Astrocyte (in vitro differentiated cells and primary cell): ENCODE results near the gene SERPINI1. TPM values are rescaled to one million over a fixed set of nuclear protein-coding genes. Genes with fewer than 3 reads are reported as not detected.

ENCODE experiments used
- DNase-seq: peaks from one replicate; pipeline ENCODE4 v3.0.0-alpha.2; 2010; ENCODE audit warnings: low read depth
- FAIRE-seq: peaks from 2 replicates; lab custom pipeline; 2011; peaks lifted over from hg19 to GRCh38; lab: Jason Lieb, UNC
- H2AFZ ChIP-seq: 2 replicates; pipeline ENCODE4 v1.6.0; 2012; ENCODE audit warnings: low read depth, low read length, inconsistent platforms
- H3K27ac ChIP-seq: 2 replicates; pipeline ENCODE4 v1.5.1; 2011; ENCODE audit warnings: low read depth, low read length, inconsistent platforms
- H3K27me3 ChIP-seq: 2 replicates; pipeline ENCODE4 v1.6.0; 2011; ENCODE audit warnings: low read length, inconsistent platforms; ENCODE audit not compliant: insufficient read depth
- H3K36me3 ChIP-seq: 2 replicates; pipeline ENCODE4 v1.5.1; 2011; ENCODE audit warnings: low read length, inconsistent platforms; ENCODE audit not compliant: insufficient read depth
- H3K4me1 ChIP-seq: 2 replicates; pipeline ENCODE4 v1.5.1; 2011; ENCODE audit warnings: low read length, inconsistent platforms; ENCODE audit not compliant: insufficient read depth
- H3K4me2 ChIP-seq: 2 replicates; pipeline ENCODE4 v1.6.0; 2012; ENCODE audit warnings: low read length, inconsistent platforms
- H3K4me3 ChIP-seq: 2 replicates; pipeline ENCODE4 v1.5.1; 2011; ENCODE audit warnings: low read depth, mild to moderate bottlenecking, low read length, inconsistent platforms; ENCODE audit not compliant: insufficient read depth
- H3K79me2 ChIP-seq: 2 replicates; pipeline ENCODE4 v1.6.0; 2012; ENCODE audit warnings: mild to moderate bottlenecking, low read length, inconsistent platforms; ENCODE audit not compliant: insufficient read depth
- H3K9ac ChIP-seq: 2 replicates; pipeline ENCODE4 v1.6.0; 2012; ENCODE audit warnings: mild to moderate bottlenecking, low read length, inconsistent platforms
- H3K9me3 ChIP-seq: 2 replicates; pipeline ENCODE4 v1.5.1; 2012; ENCODE audit warnings: low read depth, mild to moderate bottlenecking, low read length, inconsistent platforms; ENCODE audit not compliant: insufficient read depth
- H4K20me1 ChIP-seq: 2 replicates; pipeline ENCODE4 v1.6.0; 2012; ENCODE audit warnings: low read length, inconsistent platforms; ENCODE audit not compliant: insufficient read depth
- H3K27ac Mint-ChIP-seq: one replicate; pipeline ENCODE4 v1.8.0; 2021; ENCODE audit warnings: mild to moderate bottlenecking, mixed read lengths; ENCODE audit not compliant: unreplicated experiment
- H3K27me3 Mint-ChIP-seq: one replicate; pipeline ENCODE4 v1.8.0; 2021; ENCODE audit warnings: low read depth, mixed read lengths; ENCODE audit not compliant: unreplicated experiment
- H3K36me3 Mint-ChIP-seq: one replicate; pipeline ENCODE4 v1.8.0; 2021; ENCODE audit warnings: low read depth, mixed read lengths; ENCODE audit not compliant: unreplicated experiment
- H3K4me1 Mint-ChIP-seq: one replicate; pipeline ENCODE4 v1.8.0; 2021; ENCODE audit warnings: low read depth, mixed read lengths; ENCODE audit not compliant: unreplicated experiment
- H3K4me3 Mint-ChIP-seq: one replicate; pipeline ENCODE4 v1.8.0; 2021; ENCODE audit warnings: mild to moderate bottlenecking, moderate library complexity, mixed read lengths; ENCODE audit not compliant: unreplicated experiment
- H3K9me3 Mint-ChIP-seq: one replicate; pipeline ENCODE4 v1.8.0; 2021; ENCODE audit warnings: mild to moderate bottlenecking, mixed read lengths; ENCODE audit not compliant: unreplicated experiment
- CTCF ChIP-seq: IDR thresholded peaks from 2 replicates; pipeline ENCODE4 v1.5.1; 2011; ENCODE audit warnings: low read depth, mild to moderate bottlenecking, inconsistent platforms, low read length, moderate library complexity; ENCODE audit not compliant: insufficient read depth
- EZH2 ChIP-seq: IDR thresholded peaks from 2 replicates; pipeline ENCODE4 v1.6.1; 2012; ENCODE audit warnings: mild to moderate bottlenecking, low read length, inconsistent platforms; ENCODE audit not compliant: insufficient read depth
- total RNA-seq: library from RNA; stranded (reverse); gene quantifications from 2 replicates; pipeline ENCODE4 v1.2.1, GENCODE V29; 2021

The SERPINI1 gene
- total RNA-seq, 1 donor from 2014 or later = 34.4 TPM

- Histone ChIP-seq H3K9me3 (no peaks in the 10 kb centered on the region), H3K9ac (no peak overlapping the region), H4K20me1 (peaks cover 58% of the 10 kb centered on the region), H2AFZ (no peak overlapping the region), H3K79me2 (peaks cover 73% of the 10 kb centered on the region), H3K4me2 (peak overlapping the region; percentile 31), H3K4me1 (peaks cover 14% of the 10 kb centered on the region), H3K4me3 (no peak overlapping the region), H3K36me3 (no peaks in the 10 kb centered on the region), H3K27ac (no peak overlapping the region), H3K27me3 (no peaks in the 10 kb centered on the region)
- peak overlapping the region; percentile 27 for H3K27ac Mint-ChIP-seq
- no peaks in the 10 kb centered on the region for H3K9me3 Mint-ChIP-seq
- FAIRE-seq (no peak), DNase-seq (no peak)
- H3K36me3 Mint-ChIP-seq = no peaks in the 10 kb centered on the region
- no peaks in the 10 kb centered on the region for H3K27me3 Mint-ChIP-seq
- no peak overlapping the region for H3K4me3 Mint-ChIP-seq
- H3K4me1 Mint-ChIP-seq = peaks cover 33% of the 10 kb centered on the region
- no peak for TF ChIP-seq EZH2
- TF ChIP-seq CTCF = no peak
Observed at GRCh38 chr3:167732313-167733065, 3.0 kb upstream of the SERPINI1 start.

DNA sequence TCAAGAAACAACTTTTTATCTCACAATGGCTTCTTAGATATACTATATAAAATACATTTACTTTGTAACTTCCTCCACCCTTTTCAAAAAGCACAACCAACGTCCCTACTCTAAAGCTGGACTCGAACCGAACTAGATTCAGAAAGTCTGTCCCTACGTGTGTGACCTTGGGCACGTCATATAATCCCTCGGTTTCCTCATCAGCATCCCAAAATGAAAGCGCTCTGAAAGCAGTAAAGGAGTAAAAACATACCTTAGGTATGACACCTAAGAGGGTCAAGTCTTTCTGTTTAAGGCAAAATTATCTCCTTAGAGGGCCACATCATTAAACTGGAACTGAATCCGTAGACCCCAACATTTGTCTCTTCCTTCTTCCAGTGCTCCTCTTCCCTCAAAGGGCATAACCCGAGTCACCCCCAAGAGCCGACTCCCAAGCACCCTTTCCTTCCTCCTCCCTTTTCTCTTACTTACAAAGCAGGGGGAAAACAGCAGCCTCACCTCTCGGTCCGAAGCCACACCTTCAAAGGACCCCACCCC lies 1.5 kb upstream of the SERPINI1 start:
- Mint-ChIP-seq H3K27ac (no peak overlapping the region), H3K4me3 (no peak overlapping the region), H3K4me1 (peaks cover 19% of the 10 kb centered on the region), H3K36me3 (no peaks in the 10 kb centered on the region), H3K9me3 (no peaks in the 10 kb centered on the region), H3K27me3 (no peaks in the 10 kb centered on the region)
- peak overlapping the region; percentile 89 for H3K4me3 ChIP-seq
- H3K4me2 ChIP-seq = peak overlapping the region; percentile 93
- peak overlapping the region; percentile 97 for H2AFZ ChIP-seq
- H3K79me2 ChIP-seq = peaks cover 57% of the 10 kb centered on the region
- FAIRE-seq = no peak
- H3K27ac ChIP-seq = peak overlapping the region; percentile 80
- no peaks in the 10 kb centered on the region for H3K36me3 ChIP-seq
- H3K4me1 ChIP-seq = peaks cover 5% of the 10 kb centered on the region
- no peak for DNase-seq
- H4K20me1 ChIP-seq = peaks cover 43% of the 10 kb centered on the region
- peak overlapping the region; percentile 89 for H3K9ac ChIP-seq
- H3K27me3 ChIP-seq = no peaks in the 10 kb centered on the region
- H3K9me3 ChIP-seq = no peaks in the 10 kb centered on the region
- TF ChIP-seq CTCF (no peak), EZH2 (no peak)
